H1 (cell line): ENCODE measurements around the gene FAM161A. TPM values are rescaled to one million over a fixed set of nuclear protein-coding genes. Genes with fewer than 3 reads are reported as not detected.
A peak's percentile ranks its signal among the peaks of the same experiment; 100 is the strongest.
"Not testable (repeated sequence)": the region's sequence is repeated elsewhere in the genome, so short reads cannot be mapped to it uniquely, and the experiment has no call there.

Experiments used
- CTCF ChIA-PET: fragments of 300-600 bp; sonication (Branson Sonifier 250); formaldehyde crosslinking; loops from one replicate; lab custom pipeline; 2021; ENCODE audit not compliant: partially characterized antibody; lab: Charles Lee
- POLR2A ChIA-PET: fragments of 300-600 bp; sonication (Branson Sonifier 250); formaldehyde crosslinking; loops from one replicate; lab custom pipeline; 2021; ENCODE audit warnings: inconsistent platforms; ENCODE audit not compliant: partially characterized antibody; lab: Charles Lee
- DNase-seq, 2 experiments: peaks; one replicate each; pipeline versions ENCODE4 v3.0.0 to v3.0.0-alpha.2; 2010 to 2022; ENCODE audit warnings: low spot score in 2 of 2, low read depth in 1 of 2, mixed read lengths in 1 of 2
- FAIRE-seq: peaks from 2 replicates; lab custom pipeline; 2011; peaks lifted over from hg19 to GRCh38; lab: Jason Lieb, UNC
- H2AFZ ChIP-seq: 2 replicates; pipeline ENCODE4 v1.8.1; 2012; ENCODE audit warnings: low read length, inconsistent platforms
- H2AK5ac ChIP-seq: 2 replicates; pipeline ENCODE4 v1.6.1; 2013; ENCODE audit warnings: low read depth, low read length
- H2BK120ac ChIP-seq: replicated peaks from 2 replicates; pipeline ENCODE3; 2013; ENCODE audit warnings: low read depth, low read length, inconsistent platforms
- H2BK12ac ChIP-seq: 2 replicates; pipeline ENCODE4 v1.6.1; 2013; ENCODE audit warnings: low read depth, low read length
- H2BK15ac ChIP-seq: 2 replicates; pipeline ENCODE4 v1.6.1; 2013; ENCODE audit warnings: low read length
- H2BK20ac ChIP-seq: 2 replicates; pipeline ENCODE4 v1.6.1; 2013; ENCODE audit warnings: low read length
- H2BK5ac ChIP-seq: 2 replicates; pipeline ENCODE4 v1.6.1; 2013; ENCODE audit warnings: low read depth, low read length
- H3K14ac ChIP-seq: 2 replicates; pipeline ENCODE4 v1.6.1; 2013; ENCODE audit warnings: inconsistent platforms; ENCODE audit not compliant: insufficient read length
- H3K18ac ChIP-seq: 2 replicates; pipeline ENCODE4 v1.6.1; 2013; ENCODE audit warnings: low read length; ENCODE audit errors: extremely low read depth
- H3K23ac ChIP-seq: 2 replicates; pipeline ENCODE4 v1.6.1; 2013; ENCODE audit warnings: inconsistent platforms; ENCODE audit not compliant: insufficient read length
- H3K23me2 ChIP-seq: 2 replicates; pipeline ENCODE4 v1.6.1; 2013; ENCODE audit warnings: low read depth, low read length
- H3K27ac ChIP-seq: 2 replicates; pipeline ENCODE4 v1.6.1; 2011; ENCODE audit warnings: low read depth, low read length, inconsistent platforms
- H3K27me3 ChIP-seq, 4 experiments: replicated peaks in 1 of 4; 1 replicate in 1 of 4; 2 replicates in 3 of 4; pipeline versions ENCODE4 v1.6.1 to v1.8.1; 2011 to 2013; ENCODE audit warnings: low read length in 3 of 4, mild to moderate bottlenecking in 3 of 4, inconsistent platforms in 2 of 4, mixed read lengths in 2 of 4, moderate library complexity in 1 of 4; ENCODE audit not compliant: control insufficient read depth in 3 of 4, insufficient read depth in 3 of 4; ENCODE audit errors: extremely low read depth in 1 of 4
- H3K36me3 ChIP-seq, 4 experiments: 2 replicates each; pipeline versions ENCODE4 v1.6.1 to v1.8.1; 2011 to 2013; ENCODE audit warnings: mild to moderate bottlenecking in 4 of 4, low read length in 3 of 4, moderate library complexity in 2 of 4, control low read depth in 1 of 4, inconsistent platforms in 1 of 4; ENCODE audit not compliant: insufficient read depth in 4 of 4, control insufficient read depth in 2 of 4
- H3K4ac ChIP-seq: replicated peaks from 2 replicates; pipeline ENCODE3; 2013; ENCODE audit warnings: low read length, low read depth, mixed read lengths, inconsistent platforms; ENCODE audit not compliant: insufficient read length
- H3K4me1 ChIP-seq, 4 experiments: replicated peaks in 1 of 4; 1 replicate in 1 of 4; 2 replicates in 3 of 4; pipeline versions ENCODE4 v1.6.1 to v1.8.1; 2011 to 2013; ENCODE audit warnings: low read length in 3 of 4, inconsistent platforms in 2 of 4, mixed read lengths in 1 of 4; ENCODE audit not compliant: insufficient read depth in 4 of 4, control insufficient read depth in 3 of 4
- H3K4me2 ChIP-seq, 2 experiments: 2 replicates each; pipeline versions ENCODE4 v1.6.1 to v1.8.1; 2011 to 2013; ENCODE audit warnings: low read depth in 2 of 2, low read length in 2 of 2, control low read depth in 1 of 2, inconsistent platforms in 1 of 2, mild to moderate bottlenecking in 1 of 2; ENCODE audit not compliant: insufficient read depth in 1 of 2
- H3K4me3 ChIP-seq, 4 experiments: fragments of 200-600, 300-600 bp in 1 of 4; sonication (generic), shearing (Covaris generic), sonication (Bioruptor Twin) in 1 of 4; 2 replicates each; pipeline versions ENCODE4 v1.5.1 to v1.8.1; 2011 to 2016; ENCODE audit warnings: low read length in 4 of 4, low read depth in 3 of 4, control low read depth in 2 of 4, inconsistent platforms in 2 of 4, mild to moderate bottlenecking in 2 of 4, mixed read lengths in 1 of 4, moderate library complexity in 1 of 4; ENCODE audit not compliant: insufficient read depth in 2 of 4; ENCODE audit errors: extremely low read depth in 1 of 4
- H3K56ac ChIP-seq: replicated peaks from 2 replicates; pipeline ENCODE3; 2013; ENCODE audit warnings: low read depth, mild to moderate bottlenecking, mixed read lengths, low read length, inconsistent platforms; ENCODE audit not compliant: insufficient read length
- H3K79me1 ChIP-seq: 2 replicates; pipeline ENCODE4 v1.6.1; 2013; ENCODE audit warnings: low read depth, low read length, control low read depth
- H3K79me2 ChIP-seq, 2 experiments: 2 replicates each; pipeline versions ENCODE4 v1.6.1 to v1.8.1; 2012 to 2013; ENCODE audit warnings: low read length in 2 of 2, mild to moderate bottlenecking in 2 of 2, inconsistent platforms in 1 of 2; ENCODE audit not compliant: insufficient read depth in 2 of 2, control insufficient read depth in 1 of 2
- H3K9ac ChIP-seq, 4 experiments: replicated peaks in 1 of 4; 1 replicate in 1 of 4; 2 replicates in 3 of 4; pipeline versions ENCODE4 v1.6.1 to v1.8.1; 2011 to 2013; ENCODE audit warnings: low read depth in 3 of 4, low read length in 3 of 4, control low read depth in 2 of 4, mild to moderate bottlenecking in 2 of 4, moderate library complexity in 2 of 4, inconsistent platforms in 1 of 4; ENCODE audit errors: extremely low read depth in 1 of 4
- H3K9me3 ChIP-seq, 2 experiments: 2 replicates each; pipeline versions ENCODE4 v1.6.1 to v1.8.1; 2012 to 2013; ENCODE audit warnings: mild to moderate bottlenecking in 2 of 2, moderate library complexity in 2 of 2, control low read depth in 1 of 2, inconsistent platforms in 1 of 2, low read depth in 1 of 2, low read length in 1 of 2, mixed read lengths in 1 of 2; ENCODE audit not compliant: insufficient read depth in 2 of 2
- H4K20me1 ChIP-seq, 2 experiments: replicated peaks in 1 of 2; 2 replicates each; pipeline versions ENCODE3 to v1.8.1; 2011 to 2013; ENCODE audit warnings: inconsistent platforms in 2 of 2, low read length in 2 of 2, mild to moderate bottlenecking in 1 of 2; ENCODE audit not compliant: insufficient read depth in 2 of 2, control insufficient read depth in 1 of 2
- H4K5ac ChIP-seq: 2 replicates; pipeline ENCODE4 v1.6.1; 2013; ENCODE audit warnings: low read length, low read depth, mixed read lengths, inconsistent platforms; ENCODE audit not compliant: insufficient read length
- H4K8ac ChIP-seq: 2 replicates; pipeline ENCODE4 v1.8.0; 2013; ENCODE audit warnings: mild to moderate bottlenecking, moderate library complexity, low read length, inconsistent platforms; ENCODE audit not compliant: insufficient read depth; ENCODE audit errors: extremely low read depth
- H4K91ac ChIP-seq: replicated peaks from 2 replicates; pipeline ENCODE3; 2013; ENCODE audit warnings: low read length, mixed read lengths, inconsistent platforms; ENCODE audit not compliant: insufficient read length
- POLR2A ChIP-seq, 2 experiments: IDR thresholded peaks; 1 replicate in 1 of 2; 2 replicates in 1 of 2; pipeline ENCODE4 v1.6.1; 2011; ENCODE audit warnings: low read depth in 2 of 2, low read length in 2 of 2, mild to moderate bottlenecking in 2 of 2; ENCODE audit errors: control extremely low read depth in 1 of 2
- WGBS, 2 experiments: shearing (Covaris generic) in 1 of 2; methylation state at CpG; one replicate each; pipeline versions ENCODE4 v1.1.6 to v1.1.7; 2013 to 2015; ENCODE audit warnings: low lambda C conversion rate in 2 of 2, mixed read lengths in 2 of 2, inconsistent platforms in 1 of 2, low coverage in 1 of 2, missing lambda C conversion rate in 1 of 2; ENCODE audit not compliant: insufficient replicate concordance in 2 of 2, insufficient coverage in 1 of 2, insufficient read length in 1 of 2; ENCODE audit errors: extremely low coverage in 1 of 2, missing lambda C conversion rate in 1 of 2; 5-methylcytosine and 5-hydroxymethylcytosine counted together
- polyA plus RNA-seq, 7 experiments: library from polyadenylated mRNA; depleted of rRNA in 3 of 7; stranded (reverse) in 5 of 7; unstranded in 2 of 7; fragments of >200 nt in 5 of 7; fragments of 200-250 nt in 2 of 7; gene quantifications; 1 replicate in 5 of 7; 2 replicates in 1 of 7; 4 replicates in 1 of 7; pipeline versions ENCODE4 v1.2.1 to v1.2.3, GENCODE V29; 2011 to 2013; ENCODE audit warnings: missing spikeins in 2 of 7, mixed read lengths in 2 of 7
- total RNA-seq: library from RNA; stranded (reverse); fragmentation: NEBNext Ultra II Directional; extraction: Animal tissue kit (Norgen Biotek cat#: 25700); gene quantifications from 2 replicates; pipeline ENCODE4 v1.2.1, GENCODE V29; 2021

Gene FAM161A
- total and polyA plus RNA-seq, 2 of the 8 experiments (the other 6 are each of a cell fraction or from before 2014, with no cell fraction given) = 1.6 to 9.7 TPM

- not testable (repeated sequence) for H2BK5ac ChIP-seq, H4K5ac ChIP-seq, H3K27ac ChIP-seq, H3K14ac ChIP-seq, H3K23ac ChIP-seq, H3K9me3 ChIP-seq, H3K79me2 ChIP-seq, H3K4me2 ChIP-seq, H3K4ac ChIP-seq, H3K23me2 ChIP-seq, H3K4me3 ChIP-seq, H2BK20ac ChIP-seq, H3K79me1 ChIP-seq, H4K8ac ChIP-seq, DNase-seq, H3K9ac ChIP-seq, H3K27me3 ChIP-seq, H3K56ac ChIP-seq, H4K20me1 ChIP-seq
- H3K36me3 ChIP-seq = peaks cover 9 to 59% (median 34%) of the 10 kb centered on the region in 4 experiments
- POLR2A ChIA-PET = interaction anchor here (0.6 to 2.8 kb wide), 10 partner anchors 9 to 482 kb away, joined by 3 to 14 read pairs (median 4); partner anchors contain the start of gene FAM161A
- peak in 1 of 2 experiments; percentile 6; a peak in 2 of 3 replicates for TF ChIP-seq POLR2A (IDR thresholded peaks at IDR 0.05; ENCODE audit: control extremely low read depth in 1 of 2, low read depth in 2 of 2, low read length in 2 of 2)
- TF ChIP-seq, all 59 proteins: peak for 1; not testable (repeated sequence) for 58
- WGBS, 2 experiments = 97% methylated on average over 14 of the region's 14 CpGs; no CpG with 5 or more reads in 1 of the 2 experiments
- H3K18ac ChIP-seq, H2BK120ac ChIP-seq, H2AK5ac ChIP-seq, H2AFZ ChIP-seq, FAIRE-seq, CTCF ChIA-PET, H3K4me1 ChIP-seq, H4K91ac ChIP-seq, H2BK15ac ChIP-seq, H2BK12ac ChIP-seq: not testable (repeated sequence)
These were observed 12.7 kb upstream of the FAM161A start for GRCh38 chr2:61866482-61867089.
